HCT116 (cell line): ENCODE results near the gene BABAM2. TPM values are rescaled to one million over a fixed set of nuclear protein-coding genes. Genes with fewer than 3 reads are reported as not detected.

Experiments used
- ATAC-seq: fragments of 200-7000 bp; cut with Tn5 transposase; 2 replicates; pipeline ENCODE4 v1.9.1; 2020; ENCODE audit warnings: mild to moderate bottlenecking, moderate library complexity
- BruUV-seq: library from RNA; stranded (reverse); fragments of 400-500 nt; replicated peaks from 2 replicates; lab custom pipeline; 2021; lab: Mats Ljungman, UMichigan
- CTCF ChIA-PET: fragments of 300-600 bp; sonication (Branson Sonifier 250); formaldehyde crosslinking; loops from one replicate; lab custom pipeline; 2021; ENCODE audit warnings: antibody characterized with exemption; lab: Charles Lee
- POLR2A ChIA-PET: fragments of 300-600, 350-600 bp; sonication (Branson Sonifier 250); formaldehyde crosslinking; loops from one replicate; lab custom pipeline; 2021; ENCODE audit warnings: antibody characterized with exemption; lab: Charles Lee
- RAD21 ChIA-PET, 2 experiments: fragments of 300-600 bp; sonication (Branson Sonifier 250); formaldehyde crosslinking; loops; one replicate each; lab custom pipeline; 2023; ENCODE audit warnings: low total read pairs in 2 of 2; ENCODE audit not compliant: uncharacterized antibody in 2 of 2, unreplicated experiment in 2 of 2, low non-redundant PET in 1 of 2; lab: Charles Lee
- DNase-seq: peaks from one replicate; pipeline ENCODE4 v3.0.0-alpha.2; 2010; ENCODE audit warnings: low read depth, low spot score
- H2AFZ ChIP-seq: fragments of 200-600 bp; shearing (Covaris generic), sonication (generic); 2 replicates; pipeline ENCODE4 v1.6.1; 2017; ENCODE audit warnings: low read depth, mixed run types, mixed read lengths, antibody characterized with exemption, low read length; ENCODE audit not compliant: poor library complexity, severe bottlenecking
- H3K27ac ChIP-seq: 2 replicates; pipeline ENCODE4 v1.5.1; 2012; ENCODE audit warnings: low read depth, low read length
- H3K27me3 ChIP-seq: fragments of 200-600 bp; sonication (generic); 2 replicates; pipeline ENCODE4 v1.6.1; 2016; ENCODE audit warnings: mixed run types, low read length, mixed read lengths; ENCODE audit not compliant: insufficient read depth
- H3K36me3 ChIP-seq, 2 experiments: fragments of 200-500 bp in 1 of 2; fragments of 200-600 bp in 1 of 2; sonication (Bioruptor generic) in 1 of 2; sonication (generic) in 1 of 2; 2 replicates each; pipeline versions ENCODE4 v1.5.1 to v1.6.1; 2014 to 2016; ENCODE audit warnings: low read length in 2 of 2, inconsistent platforms in 1 of 2, mixed read lengths in 1 of 2, mixed run types in 1 of 2; ENCODE audit not compliant: insufficient read depth in 2 of 2, control insufficient read depth in 1 of 2
- H3K4me1 ChIP-seq, 2 experiments: fragments of 200-600 bp in 1 of 2; sonication (generic) in 1 of 2; 2 replicates each; pipeline versions ENCODE4 v1.5.1 to v1.6.1; 2012 to 2017; ENCODE audit warnings: low read length in 2 of 2, inconsistent platforms in 1 of 2, mild to moderate bottlenecking in 1 of 2, mixed read lengths in 1 of 2, mixed run types in 1 of 2, moderate library complexity in 1 of 2; ENCODE audit not compliant: insufficient read depth in 2 of 2, control insufficient read depth in 1 of 2
- H3K4me2 ChIP-seq: fragments of 200-600 bp; sonication (generic); 2 replicates; pipeline ENCODE4 v1.6.1; 2017; ENCODE audit warnings: mixed run types, low read length, mixed read lengths
- H3K4me3 ChIP-seq, 2 experiments: fragments of 200-600 bp in 1 of 2; sonication (generic) in 1 of 2; replicated peaks in 1 of 2; 2 replicates each; pipeline ENCODE4 v1.5.1; 2011 to 2016; ENCODE audit warnings: low read length in 2 of 2, control low read depth in 1 of 2, low read depth in 1 of 2, mild to moderate bottlenecking in 1 of 2, mixed read lengths in 1 of 2, mixed run types in 1 of 2
- H3K79me2 ChIP-seq: fragments of 200-600 bp; sonication (generic); 2 replicates; pipeline ENCODE4 v1.6.1; 2017; ENCODE audit warnings: mild to moderate bottlenecking, mixed run types, low read length, moderate library complexity, mixed read lengths; ENCODE audit not compliant: insufficient read depth
- H3K9ac ChIP-seq: fragments of 200-600 bp; sonication (generic); 2 replicates; pipeline ENCODE4 v1.6.1; 2016; ENCODE audit warnings: low read length, mixed read lengths
- H3K9me2 ChIP-seq: fragments of 200-600 bp; sonication (generic), shearing (Covaris generic); 2 replicates; pipeline ENCODE4 v1.6.1; 2017; ENCODE audit warnings: mixed run types, mild to moderate bottlenecking, moderate library complexity; ENCODE audit not compliant: insufficient read depth
- H3K9me3 ChIP-seq, 2 experiments: fragments of 200-500 bp in 1 of 2; fragments of 200-600 bp in 1 of 2; sonication (Bioruptor generic) in 1 of 2; sonication (generic) in 1 of 2; 2 replicates each; pipeline ENCODE4 v1.6.1; 2014 to 2017; ENCODE audit warnings: low read length in 2 of 2, mixed read lengths in 2 of 2, inconsistent platforms in 1 of 2, low read depth in 1 of 2, mild to moderate bottlenecking in 1 of 2, mixed run types in 1 of 2, moderate library complexity in 1 of 2; ENCODE audit not compliant: control insufficient read depth in 1 of 2, insufficient read depth in 1 of 2
- H4K20me1 ChIP-seq: fragments of 200-600 bp; sonication (generic), shearing (Covaris generic); 2 replicates; pipeline ENCODE4 v1.6.1; 2017; ENCODE audit warnings: mixed run types, mild to moderate bottlenecking, moderate library complexity; ENCODE audit not compliant: insufficient read depth
- CEBPB ChIP-seq: IDR thresholded peaks from 2 replicates; pipeline ENCODE4 v1.6.1; 2012; ENCODE audit warnings: low read depth
- EGR1 ChIP-seq: IDR thresholded peaks from 2 replicates; pipeline ENCODE4 v1.6.1; 2012; ENCODE audit warnings: low read depth
- MAX ChIP-seq: IDR thresholded peaks from 2 replicates; pipeline ENCODE4 v1.6.1; 2012
- POLR2A ChIP-seq: IDR thresholded peaks from 2 replicates; pipeline ENCODE4 v1.7.0; 2011; ENCODE audit warnings: borderline replicate concordance; ENCODE audit not compliant: insufficient read depth, insufficient read length; ENCODE audit errors: extremely low read depth
- SP1 ChIP-seq: IDR thresholded peaks from 2 replicates; pipeline ENCODE4 v1.6.1; 2012; ENCODE audit warnings: low read depth
- SRF ChIP-seq: IDR thresholded peaks from 2 replicates; pipeline ENCODE4 v1.6.1; 2012; ENCODE audit warnings: low read depth
- intact Hi-C: fragments of 100-400 bp; cut with micrococcal nuclease; formaldehyde crosslinking; loops from 2 replicates; pipeline ENCODE4 v1.10.0; 2022
- total RNA-seq: library from RNA; stranded (reverse); gene quantifications from one replicate; pipeline ENCODE4 v1.2.1, GENCODE V29; 2021; ENCODE audit not compliant: unreplicated experiment
- TF ChIP-seq, protein P1 (sequence below): IDR thresholded peaks from 2 replicates; pipeline ENCODE4 v1.6.1; 2011; ENCODE audit warnings: mild to moderate bottlenecking, low read length, moderate library complexity; ENCODE audit not compliant: insufficient replicate concordance; ENCODE audit errors: extremely low read depth

Gene BABAM2
- total RNA-seq, 1 experiment from 2014 or later, result 23.8 TPM

GRCh38 chr2:28366496-28367282, 476.2 kb downstream of the BABAM2 start:
- ATAC-seq, result peak; percentile 56
- Histone ChIP-seq H3K9me3 (no peaks in the 10 kb centered on the region), H3K9ac (no peak overlapping the region), H3K9me2 (no peaks in the 10 kb centered on the region), H3K36me3 (no peaks in the 10 kb centered on the region), H3K4me1 (peaks cover 0 to 9% of the 10 kb centered on the region in 2 experiments; a peak in 2 of 4 replicates), H3K27ac (no peak overlapping the region), H3K4me3 (no peak overlapping the region), H3K79me2 (no peaks in the 10 kb centered on the region), H4K20me1 (no peaks in the 10 kb centered on the region), H3K4me2 (no peak overlapping the region), H3K27me3 (no peaks in the 10 kb centered on the region), H2AFZ (no peak overlapping the region)
- intact Hi-C loops, result no loop called here
- TF ChIP-seq POLR2A, result no peak
- no peak for TF ChIP-seq SP1
- TF ChIP-seq, protein P1, sequence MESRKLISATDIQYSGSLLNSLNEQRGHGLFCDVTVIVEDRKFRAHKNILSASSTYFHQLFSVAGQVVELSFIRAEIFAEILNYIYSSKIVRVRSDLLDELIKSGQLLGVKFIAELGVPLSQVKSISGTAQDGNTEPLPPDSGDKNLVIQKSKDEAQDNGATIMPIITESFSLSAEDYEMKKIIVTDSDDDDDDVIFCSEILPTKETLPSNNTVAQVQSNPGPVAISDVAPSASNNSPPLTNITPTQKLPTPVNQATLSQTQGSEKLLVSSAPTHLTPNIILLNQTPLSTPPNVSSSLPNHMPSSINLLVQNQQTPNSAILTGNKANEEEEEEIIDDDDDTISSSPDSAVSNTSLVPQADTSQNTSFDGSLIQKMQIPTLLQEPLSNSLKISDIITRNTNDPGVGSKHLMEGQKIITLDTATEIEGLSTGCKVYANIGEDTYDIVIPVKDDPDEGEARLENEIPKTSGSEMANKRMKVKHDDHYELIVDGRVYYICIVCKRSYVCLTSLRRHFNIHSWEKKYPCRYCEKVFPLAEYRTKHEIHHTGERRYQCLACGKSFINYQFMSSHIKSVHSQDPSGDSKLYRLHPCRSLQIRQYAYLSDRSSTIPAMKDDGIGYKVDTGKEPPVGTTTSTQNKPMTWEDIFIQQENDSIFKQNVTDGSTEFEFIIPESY, result no peak
- no peak for TF ChIP-seq CEBPB
- no peak for TF ChIP-seq MAX
- no peak for TF ChIP-seq SRF
- no peak for TF ChIP-seq EGR1
- CTCF ChIA-PET, result no interaction called here
- POLR2A ChIA-PET, result no interaction called here
- DNase-seq, result no peak
- RAD21 ChIA-PET, result no interaction called here
- no TSS peak for BruUV-seq
